Liver (tissue), 9 donors: Measurements from ENCODE around the gene HELZ2. TPM values are rescaled to one million over a fixed set of nuclear protein-coding genes. Genes with fewer than 3 reads are reported as not detected.

ENCODE experiments used
- DNase-seq: peaks from one replicate; pipeline ENCODE4 v3.0.0-alpha.2; 2017; ENCODE audit warnings: low spot score
- H3K27ac ChIP-seq, 2 donors: one replicate each; pipeline ENCODE4 v1.7.0; 2013; ENCODE audit warnings: inconsistent platforms in 2 of 2, low read length in 2 of 2, control low read depth in 1 of 2, low read depth in 1 of 2, mild to moderate bottlenecking in 1 of 2
- H3K27me3 ChIP-seq, 4 donors: one replicate each; pipeline versions ENCODE4 v1.6.1 to v1.7.0; 2013; ENCODE audit warnings: low read length in 3 of 4, inconsistent platforms in 1 of 4, mild to moderate bottlenecking in 1 of 4, moderate library complexity in 1 of 4; ENCODE audit not compliant: control insufficient read depth in 4 of 4, insufficient read depth in 4 of 4
- H3K36me3 ChIP-seq, 4 donors: one replicate each; pipeline versions ENCODE4 v1.6.1 to v1.7.0; 2013; ENCODE audit warnings: low read length in 3 of 4, mild to moderate bottlenecking in 3 of 4, low read depth in 1 of 4, moderate library complexity in 1 of 4; ENCODE audit not compliant: control insufficient read depth in 4 of 4, insufficient read depth in 3 of 4
- H3K4me1 ChIP-seq, 4 donors: one replicate each; pipeline versions ENCODE4 v1.6.1 to v1.7.0; 2013; ENCODE audit warnings: low read length in 3 of 4, mild to moderate bottlenecking in 3 of 4, moderate library complexity in 1 of 4; ENCODE audit not compliant: control insufficient read depth in 4 of 4, insufficient read depth in 4 of 4
- H3K4me3 ChIP-seq, 3 donors: one replicate each; pipeline versions ENCODE4 v1.6.1 to v1.7.0; 2013; ENCODE audit warnings: low read length in 3 of 3, control low read depth in 1 of 3, low read depth in 1 of 3, mild to moderate bottlenecking in 1 of 3
- H3K9ac ChIP-seq, 2 donors: one replicate each; pipeline ENCODE4 v1.7.0; 2013; ENCODE audit warnings: low read length in 2 of 2, mild to moderate bottlenecking in 2 of 2, moderate library complexity in 2 of 2, control low read depth in 1 of 2, low read depth in 1 of 2
- H3K9me3 ChIP-seq, 4 donors: one replicate each; pipeline versions ENCODE4 v1.6.1 to v1.7.0; 2013; ENCODE audit warnings: low read length in 3 of 4; ENCODE audit not compliant: control insufficient read depth in 4 of 4
- EGR1 ChIP-seq, 2 donors: IDR thresholded peaks; 2 replicates each; pipeline ENCODE4 v1.6.1; 2016 to 2018; ENCODE audit warnings: antibody characterized with exemption in 2 of 2, low read depth in 2 of 2
- FOXA1 ChIP-seq: IDR thresholded peaks from 2 replicates; pipeline ENCODE4 v1.6.1; 2016; ENCODE audit warnings: antibody characterized with exemption
- GABPA ChIP-seq, 2 donors: IDR thresholded peaks in 1 of 2; conservative IDR thresholded peaks in 1 of 2; 2 replicates each; pipeline ENCODE4 v1.6.1; 2016; ENCODE audit warnings: antibody characterized with exemption in 2 of 2, mild to moderate bottlenecking in 1 of 2, moderate library complexity in 1 of 2
- HNF4G ChIP-seq: IDR thresholded peaks from 2 replicates; pipeline ENCODE4 v1.6.1; 2016; ENCODE audit warnings: antibody characterized with exemption
- NR2F2 ChIP-seq: IDR thresholded peaks from 2 replicates; pipeline ENCODE4 v1.6.1; 2016; ENCODE audit warnings: antibody characterized with exemption
- RAD21 ChIP-seq, 2 donors: IDR thresholded peaks; 2 replicates each; pipeline ENCODE4 v1.6.1; 2016; ENCODE audit warnings: antibody characterized with exemption in 2 of 2, mild to moderate bottlenecking in 2 of 2
- REST ChIP-seq: IDR thresholded peaks from 2 replicates; pipeline ENCODE4 v1.6.1; 2016; ENCODE audit warnings: antibody characterized with exemption, mild to moderate bottlenecking
- SP1 ChIP-seq: IDR thresholded peaks from 2 replicates; pipeline ENCODE4 v1.6.1; 2018; ENCODE audit warnings: antibody characterized with exemption, mild to moderate bottlenecking
- TAF1 ChIP-seq: conservative IDR thresholded peaks from 2 replicates; pipeline ENCODE4 v1.6.1; 2016; ENCODE audit warnings: antibody characterized with exemption, mild to moderate bottlenecking
- WGBS: extraction: QIAGEN DNeasy Blood & Tissue Kit; methylation state at CpG from one replicate; pipeline ENCODE4 v1.1.7; 2013; 5-methylcytosine and 5-hydroxymethylcytosine counted together
- polyA plus RNA-seq, 2 donors: library from polyadenylated mRNA; stranded (reverse) in 1 of 2; unstranded in 1 of 2; fragments of 200-250 nt in 1 of 2; fragments of >200 nt in 1 of 2; fragmentation: Nextera tagmentation in 1 of 2; extraction: Ambion mirVana in 1 of 2; gene quantifications; one replicate each; pipeline versions ENCODE4 v1.2.1 to v1.2.3, GENCODE V29; 2013 to 2015
- total RNA-seq, 2 donors: library from RNA; depleted of rRNA; stranded (reverse); fragments of >200 nt; gene quantifications; one replicate each; pipeline ENCODE4 v1.2.3, GENCODE V29; 2014
- TF ChIP-seq, protein P1 (sequence below): IDR thresholded peaks from 2 replicates; pipeline ENCODE4 v1.6.1; 2016; ENCODE audit warnings: antibody characterized with exemption
- donor health status: healthy.
- donor health status: healthy.
- donor health status: healthy.
- donor health status: healthy.
- donor health status: healthy.

HELZ2 gene
- total and polyA plus RNA-seq, 4 donors = 3.7 to 26.6 (median 15.5) TPM

DNA sequence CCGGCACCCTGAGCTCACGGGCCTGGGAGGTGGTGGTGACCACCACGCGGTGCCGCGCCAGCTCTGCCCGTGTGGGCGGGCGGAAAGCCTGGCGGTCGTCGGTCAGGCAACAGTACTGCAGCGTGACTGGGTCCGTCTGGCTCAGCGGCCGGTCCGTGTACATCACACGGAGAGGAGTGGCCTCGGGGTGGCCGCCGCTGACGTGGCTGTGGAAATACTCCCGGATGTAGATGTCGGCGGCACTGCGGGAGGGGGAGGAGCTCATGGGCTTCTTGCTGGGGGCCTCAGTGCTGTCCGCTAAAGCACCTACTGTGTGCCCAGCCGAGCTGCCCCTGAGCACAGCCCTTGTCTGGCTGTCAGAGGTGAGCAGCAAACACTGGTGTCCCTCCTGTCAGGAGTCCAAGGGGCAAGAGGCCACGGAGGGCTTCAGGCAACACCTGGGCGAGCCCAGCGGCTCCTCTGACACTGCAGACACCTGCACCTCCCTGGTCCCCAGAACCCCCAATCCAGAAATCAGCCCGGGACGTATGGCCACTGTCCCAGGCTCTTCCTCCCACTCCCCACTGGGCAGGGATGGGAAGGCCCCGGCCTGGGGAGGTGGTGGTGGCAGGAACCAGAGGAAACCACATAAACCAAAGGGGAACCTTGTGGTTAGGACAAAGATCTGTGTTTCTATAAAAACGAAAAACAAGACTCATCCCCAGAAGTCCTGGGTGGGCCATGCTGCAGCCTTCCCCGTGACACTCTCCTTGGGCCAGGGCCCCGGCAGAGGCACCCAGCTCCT is 6.5 kb downstream of the HELZ2 start:
- peaks cover 0 to 37% (median 23%) of the 10 kb centered on the region in 4 donors for H3K36me3 ChIP-seq
- no peak for DNase-seq
- no peaks in the 10 kb centered on the region for H3K27me3 ChIP-seq
- no peaks in the 10 kb centered on the region for H3K9me3 ChIP-seq
- peaks cover 0 to 10% (median 3%) of the 10 kb centered on the region in 4 donors for H3K4me1 ChIP-seq
- WGBS = 85% methylated on average over 37 of the region's 37 CpGs
- H3K27ac ChIP-seq = no peak overlapping the region
- no peak overlapping the region for H3K4me3 ChIP-seq
- H3K9ac ChIP-seq = no peak overlapping the region
- TF ChIP-seq NR2F2 (no peak), RAD21 (IDR thresholded peaks at IDR 0.05) (no peak), FOXA1 (no peak), REST (no peak), SP1 (no peak), TAF1 (no peak), HNF4G (no peak)
- TF ChIP-seq, protein P1, sequence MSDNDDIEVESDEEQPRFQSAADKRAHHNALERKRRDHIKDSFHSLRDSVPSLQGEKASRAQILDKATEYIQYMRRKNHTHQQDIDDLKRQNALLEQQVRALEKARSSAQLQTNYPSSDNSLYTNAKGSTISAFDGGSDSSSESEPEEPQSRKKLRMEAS = no peak

DNA sequence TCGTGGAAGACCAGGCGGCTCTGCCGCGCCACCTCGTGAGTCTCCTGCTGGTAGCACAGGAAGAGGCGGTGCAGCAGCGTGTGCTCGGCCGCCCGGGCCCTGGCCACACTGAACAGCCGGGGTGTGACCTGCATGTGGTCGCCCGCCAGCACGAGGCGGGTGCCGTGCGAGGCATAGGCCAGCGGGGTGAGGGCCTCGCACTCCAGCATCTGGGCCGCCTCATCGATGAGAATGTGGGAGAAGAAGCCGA is 7.0 kb downstream of the HELZ2 start:
- TF ChIP-seq FOXA1 (no peak), GABPA (IDR thresholded peaks at IDR 0.05 in 1 of 2, conservative IDR thresholded peaks at IDR 0.05 in 1 of 2) (no peak), EGR1 (IDR thresholded peaks at IDR 0.05; ENCODE audit: low read depth in 2 of 2) (no peak), HNF4G (no peak), NR2F2 (no peak)
- TF ChIP-seq, protein P1 = no peak
- H3K9ac ChIP-seq = no peak overlapping the region
- no peaks in the 10 kb centered on the region for H3K9me3 ChIP-seq
- no peaks in the 10 kb centered on the region for H3K27me3 ChIP-seq
- H3K27ac ChIP-seq = no peak overlapping the region
- peaks cover 0 to 9% (median 3%) of the 10 kb centered on the region in 4 donors for H3K4me1 ChIP-seq
- 97% methylated on average over 22 of the region's 22 CpGs for WGBS
- H3K36me3 ChIP-seq = peaks cover 0 to 42% (median 27%) of the 10 kb centered on the region in 4 donors
- no peak for DNase-seq
- no peak overlapping the region for H3K4me3 ChIP-seq

DNA sequence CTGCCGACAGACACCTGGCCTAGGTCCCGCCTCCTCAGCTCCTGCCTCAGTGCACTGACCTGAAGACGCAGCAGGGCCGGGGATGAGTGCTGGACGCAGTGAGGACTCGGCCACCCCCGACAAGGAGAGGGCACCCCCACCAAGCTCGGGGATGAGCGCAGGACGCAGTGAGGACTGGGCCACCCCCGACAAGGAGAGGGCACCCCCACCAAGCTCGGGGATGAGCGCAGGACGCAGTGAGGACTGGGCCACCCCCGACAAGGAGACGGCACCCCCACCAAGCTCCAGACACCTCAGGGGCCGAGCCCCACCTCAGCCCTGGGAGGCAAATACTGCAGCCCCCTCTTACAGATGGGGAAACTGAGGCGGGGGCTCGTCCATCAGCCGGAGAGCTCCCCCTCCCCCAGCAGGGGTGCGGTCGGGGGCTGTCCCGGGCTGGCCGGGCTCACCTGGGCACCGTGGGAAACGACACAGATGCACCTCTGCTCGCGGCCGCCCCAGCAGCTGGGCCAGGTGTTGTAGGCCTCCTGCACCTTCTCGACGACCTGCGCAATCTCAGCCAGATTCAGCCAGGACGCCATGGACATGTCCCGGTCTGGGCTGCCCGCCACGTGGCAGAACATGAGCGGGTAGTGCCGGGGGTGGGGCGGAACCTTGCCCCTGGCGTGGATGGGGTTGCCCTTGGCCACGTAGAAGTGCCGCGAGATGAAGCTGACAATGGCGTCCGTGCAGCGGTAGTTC is 7.5 kb downstream of the HELZ2 start:
- WGBS = 92% methylated on average over 46 of the region's 46 CpGs
- Histone ChIP-seq H3K9me3 (no peaks in the 10 kb centered on the region), H3K36me3 (peaks cover 0 to 44% (median 29%) of the 10 kb centered on the region in 4 donors), H3K27ac (no peak overlapping the region), H3K27me3 (no peaks in the 10 kb centered on the region), H3K4me1 (peaks cover 0 to 9% (median 3%) of the 10 kb centered on the region in 4 donors), H3K9ac (no peak overlapping the region), H3K4me3 (no peak overlapping the region)
- DNase-seq = no peak
- TF ChIP-seq GABPA (IDR thresholded peaks at IDR 0.05 in 1 of 2, conservative IDR thresholded peaks at IDR 0.05 in 1 of 2) (no peak), TAF1 (no peak), HNF4G (no peak), NR2F2 (no peak)
